Measurements from ENCODE around the gene TLR7.

The TLR7 gene

GRCh38 chrX:12866451-12867377 is at the start of gene TLR7:
TSS of gene TLR7 (plus strand) at chrX:12867072. CDS start at chrX:12867579, 507 bp downstream.
- TF ChIP-seq, protein P1, sequence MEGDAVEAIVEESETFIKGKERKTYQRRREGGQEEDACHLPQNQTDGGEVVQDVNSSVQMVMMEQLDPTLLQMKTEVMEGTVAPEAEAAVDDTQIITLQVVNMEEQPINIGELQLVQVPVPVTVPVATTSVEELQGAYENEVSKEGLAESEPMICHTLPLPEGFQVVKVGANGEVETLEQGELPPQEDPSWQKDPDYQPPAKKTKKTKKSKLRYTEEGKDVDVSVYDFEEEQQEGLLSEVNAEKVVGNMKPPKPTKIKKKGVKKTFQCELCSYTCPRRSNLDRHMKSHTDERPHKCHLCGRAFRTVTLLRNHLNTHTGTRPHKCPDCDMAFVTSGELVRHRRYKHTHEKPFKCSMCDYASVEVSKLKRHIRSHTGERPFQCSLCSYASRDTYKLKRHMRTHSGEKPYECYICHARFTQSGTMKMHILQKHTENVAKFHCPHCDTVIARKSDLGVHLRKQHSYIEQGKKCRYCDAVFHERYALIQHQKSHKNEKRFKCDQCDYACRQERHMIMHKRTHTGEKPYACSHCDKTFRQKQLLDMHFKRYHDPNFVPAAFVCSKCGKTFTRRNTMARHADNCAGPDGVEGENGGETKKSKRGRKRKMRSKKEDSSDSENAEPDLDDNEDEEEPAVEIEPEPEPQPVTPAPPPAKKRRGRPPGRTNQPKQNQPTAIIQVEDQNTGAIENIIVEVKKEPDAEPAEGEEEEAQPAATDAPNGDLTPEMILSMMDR (IDR thresholded peaks at IDR 0.05) = no peak
- Mint-ChIP-seq H3K4me3 (no peak within 1 kb of the TSS), H3K4me1 (no peaks in the 10 kb centered on the region), H3K36me3 (ENCODE audit: low read depth) (no peaks in the 10 kb centered on the region), H3K27me3 (ENCODE audit: low read depth, poor library complexity) (no peaks in the 10 kb centered on the region), H3K9me3 (peaks cover 64% of the 10 kb centered on the region), H3K27ac (no peak within 1 kb of the TSS)
- no peak for DNase-seq

GRCh38 chrX:12817528-12817927 is 49.3 kb upstream of the TLR7 start:
- H3K27ac Mint-ChIP-seq = no peak overlapping the region
- H3K36me3 Mint-ChIP-seq (ENCODE audit: low read depth) = peaks cover 34% of the 10 kb centered on the region
- no peaks in the 10 kb centered on the region for H3K27me3 Mint-ChIP-seq (ENCODE audit: low read depth, poor library complexity)
- TF ChIP-seq, protein P1 (IDR thresholded peaks at IDR 0.05) = no peak
- peaks cover 41% of the 10 kb centered on the region for H3K9me3 Mint-ChIP-seq
- DNase-seq = no peak
- no peak overlapping the region for H3K4me3 Mint-ChIP-seq
- H3K4me1 Mint-ChIP-seq = no peaks in the 10 kb centered on the region

GRCh38 chrX:12819222-12819621 is 47.6 kb upstream of the TLR7 start:
- Mint-ChIP-seq H3K9me3 (peaks cover 37% of the 10 kb centered on the region), H3K4me1 (no peaks in the 10 kb centered on the region), H3K4me3 (no peak overlapping the region), H3K27me3 (ENCODE audit: low read depth, poor library complexity) (no peaks in the 10 kb centered on the region), H3K36me3 (ENCODE audit: low read depth) (peaks cover 39% of the 10 kb centered on the region), H3K27ac (no peak overlapping the region)
- TF ChIP-seq, protein P1 (IDR thresholded peaks at IDR 0.05) = no peak
- no peak for DNase-seq

DNA sequence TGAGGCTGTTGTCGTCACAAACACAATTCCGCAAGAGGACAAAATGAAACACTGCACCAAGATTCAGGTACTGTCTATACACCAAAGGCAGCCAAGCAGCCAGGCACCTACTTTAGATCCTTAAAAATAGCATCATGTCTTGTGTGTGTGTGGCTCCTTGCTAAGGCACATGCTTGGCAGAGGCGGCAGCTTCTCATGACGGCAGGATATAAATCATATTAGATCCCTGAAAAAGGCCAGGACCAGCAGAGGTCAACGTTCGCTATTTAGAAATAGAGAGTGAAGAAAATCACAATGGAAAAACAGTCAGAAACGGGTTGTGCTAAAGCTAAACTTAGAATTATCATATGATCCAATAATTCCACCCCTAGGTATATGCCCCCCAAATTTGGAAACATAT is 46.1 kb upstream of the TLR7 start:
- TF ChIP-seq, protein P1 (IDR thresholded peaks at IDR 0.05) = no peak
- DNase-seq = no peak
- Mint-ChIP-seq H3K36me3 (ENCODE audit: low read depth) (peaks cover 50% of the 10 kb centered on the region), H3K4me1 (no peaks in the 10 kb centered on the region), H3K9me3 (peaks cover 44% of the 10 kb centered on the region), H3K27me3 (ENCODE audit: low read depth, poor library complexity) (no peaks in the 10 kb centered on the region), H3K4me3 (no peak overlapping the region), H3K27ac (no peak overlapping the region)

DNA sequence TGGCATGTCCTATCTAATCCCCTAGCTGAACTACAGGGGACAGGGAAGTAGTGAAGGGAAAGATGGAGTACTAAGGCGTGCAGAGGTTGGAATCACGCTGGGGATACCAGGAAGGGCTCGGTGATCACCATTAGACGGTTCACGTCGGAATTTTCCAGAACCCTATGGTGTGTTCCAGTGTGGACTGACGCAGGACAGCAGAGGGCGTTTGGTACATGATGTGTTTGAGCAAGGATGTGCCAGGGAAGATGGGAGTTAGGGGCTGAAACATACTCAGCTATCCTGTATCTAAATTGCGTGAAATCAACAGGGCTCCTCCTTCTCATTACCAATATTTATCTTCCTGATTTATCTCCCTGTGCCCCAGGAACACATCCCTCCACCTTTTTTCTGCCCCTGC is 41.9 kb upstream of the TLR7 start:
- no peaks in the 10 kb centered on the region for H3K4me1 Mint-ChIP-seq
- H3K4me3 Mint-ChIP-seq = no peak overlapping the region
- TF ChIP-seq, protein P1 (IDR thresholded peaks at IDR 0.05) = no peak
- H3K36me3 Mint-ChIP-seq (ENCODE audit: low read depth) = peaks cover 37% of the 10 kb centered on the region
- H3K9me3 Mint-ChIP-seq = peaks cover 50% of the 10 kb centered on the region
- no peaks in the 10 kb centered on the region for H3K27me3 Mint-ChIP-seq (ENCODE audit: low read depth, poor library complexity)
- no peak overlapping the region for H3K27ac Mint-ChIP-seq
- no peak for DNase-seq

DNA sequence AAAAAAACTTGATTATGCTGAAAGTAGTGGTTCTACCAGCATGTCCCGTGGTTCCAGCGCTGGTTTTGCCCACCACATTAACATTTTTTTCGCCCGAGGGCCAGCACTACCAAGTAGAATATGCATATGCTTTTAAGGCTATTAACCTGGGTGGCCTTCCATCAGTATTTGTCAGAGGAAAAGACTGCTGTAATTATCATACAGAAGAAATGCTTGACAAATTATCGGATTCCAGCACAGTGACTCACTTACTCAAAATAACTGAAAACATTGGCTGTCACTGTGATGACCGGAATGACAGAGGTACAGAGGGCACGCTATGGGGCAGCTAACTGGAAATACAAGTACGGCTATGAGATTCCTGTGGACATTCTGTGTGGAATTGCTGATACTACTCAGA is 41.1 kb upstream of the TLR7 start:
- no peak overlapping the region for H3K27ac Mint-ChIP-seq
- no peaks in the 10 kb centered on the region for H3K4me1 Mint-ChIP-seq

More for the DNA sequence above, 41.1 kb upstream of the TLR7 start:
- TF ChIP-seq, protein P1 (IDR thresholded peaks at IDR 0.05) = no peak
- H3K36me3 Mint-ChIP-seq (ENCODE audit: low read depth) = peaks cover 30% of the 10 kb centered on the region
- no peaks in the 10 kb centered on the region for H3K27me3 Mint-ChIP-seq (ENCODE audit: low read depth, poor library complexity)
- H3K9me3 Mint-ChIP-seq = peaks cover 48% of the 10 kb centered on the region
- DNase-seq = no peak
- no peak overlapping the region for H3K4me3 Mint-ChIP-seq

Measured in nephron progenitor cell (in vitro differentiated cells).